RPMI7951 (cell line): ENCODE results near the gene GXYLT1. TPM values are rescaled to one million over a fixed set of nuclear protein-coding genes. Genes with fewer than 3 reads are reported as not detected.
A peak's percentile ranks its signal among the peaks of the same experiment; 100 is the strongest.
"Not testable (repeated sequence)": the region's sequence is repeated elsewhere in the genome, so short reads cannot be mapped to it uniquely, and the experiment has no call there.

ENCODE experiments used
- DNase-seq: peaks from one replicate; pipeline ENCODE4 v3.0.0-alpha.2; 2012; ENCODE audit warnings: low read depth
- total RNA-seq: library from RNA; depleted of rRNA; stranded (reverse); fragments of >200 nt; shearing (Covaris generic); gene quantifications from 2 replicates; pipeline ENCODE4 v1.2.3, GENCODE V29; 2014; rRNA removed

The GXYLT1 gene
- total RNA-seq, result 9.3 TPM in 2 replicates

DNA sequence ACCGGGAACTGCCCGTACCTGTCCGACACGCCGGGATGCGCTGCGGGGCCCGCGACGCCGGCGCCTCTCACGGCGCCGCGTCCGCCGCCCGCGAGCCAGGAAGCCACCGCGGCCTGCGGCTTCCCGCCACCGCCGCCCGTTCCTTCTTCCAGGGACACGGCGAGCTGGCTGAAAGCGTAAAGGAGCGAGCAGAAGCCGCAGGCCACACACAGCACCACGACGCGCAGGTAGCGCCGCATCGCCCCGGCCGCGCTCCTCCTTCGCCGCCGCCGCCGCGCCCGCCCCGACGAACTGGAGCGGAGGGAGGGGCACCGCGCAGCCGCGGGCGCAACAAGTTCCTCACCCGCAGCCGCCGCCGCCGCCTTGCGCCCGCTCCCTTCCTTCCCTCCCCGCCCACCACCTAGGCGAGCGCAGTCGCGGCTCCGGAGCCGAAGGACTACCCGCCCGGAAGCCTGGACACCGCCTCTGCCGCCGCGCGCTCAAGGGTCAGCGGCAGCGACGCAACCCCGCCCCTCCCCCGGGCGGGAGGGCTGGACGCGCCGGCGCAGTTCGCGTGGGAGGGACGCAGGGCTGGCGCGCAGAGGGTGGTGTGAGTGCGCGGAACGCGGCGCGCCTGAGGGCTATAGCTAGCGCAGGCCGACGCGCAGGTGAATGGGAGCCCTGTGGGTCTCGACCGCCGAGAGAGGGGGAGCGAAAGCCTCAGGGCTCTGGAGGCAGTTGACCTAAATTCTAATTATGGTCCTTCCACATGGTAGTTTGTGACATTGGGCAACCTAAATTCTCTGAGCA, at the start of gene GXYLT1:
TSS of gene GXYLT1 (minus strand) at position 467 of the 789 bp plus-strand sequence. CDS start at position 239, 228 bp downstream.
- peak; percentile 91 for DNase-seq

- no peak for DNase-seq
These were observed 48.0 kb upstream of the GXYLT1 start for GRCh38 chr12:42192686-42193085.

GRCh38 chr12:42192258-42192657, 47.6 kb upstream of the GXYLT1 start:
- no peak for DNase-seq

GRCh38 chr12:42190376-42190775, 45.7 kb upstream of the GXYLT1 start:
- DNase-seq, result no peak

DNA sequence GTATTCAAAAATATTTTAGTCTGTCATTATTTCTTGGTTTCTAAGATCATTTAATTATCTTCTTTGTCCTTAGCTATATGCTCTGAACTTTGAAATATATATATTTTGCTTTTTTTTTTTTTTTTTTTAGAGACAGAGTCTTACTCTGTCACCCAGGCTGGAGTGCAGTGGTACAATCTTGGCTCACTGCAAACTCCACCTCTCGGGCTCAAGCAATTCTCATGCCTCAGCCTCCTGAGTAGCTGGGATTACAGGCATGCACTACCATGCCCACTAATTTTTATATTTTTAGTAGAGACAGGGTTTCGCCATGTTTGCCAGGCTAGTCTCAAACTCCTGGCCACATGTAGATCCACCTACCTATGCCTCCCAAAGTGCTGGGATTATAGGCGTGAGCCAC, 43.6 kb upstream of the GXYLT1 start:
- DNase-seq, result not testable (repeated sequence)

DNA sequence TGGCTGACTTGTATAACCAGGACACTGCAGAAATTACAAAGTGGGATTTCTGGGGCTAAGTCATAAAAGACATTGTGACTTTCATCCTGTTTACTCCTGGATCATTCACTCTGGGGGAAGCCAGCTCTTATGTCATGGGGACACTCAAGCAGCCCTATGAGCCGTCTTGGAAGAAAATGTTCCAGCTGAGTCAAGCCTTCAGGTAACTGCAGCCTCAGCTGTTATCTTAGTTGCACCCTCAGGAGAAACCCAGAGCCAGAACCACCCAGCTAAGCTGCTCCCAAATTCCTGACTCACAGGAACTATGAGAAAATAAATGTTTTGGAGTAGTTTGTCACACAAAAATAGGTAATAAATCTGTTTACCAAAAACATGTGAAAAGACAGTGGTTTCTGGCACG, 43.1 kb upstream of the GXYLT1 start:
- no peak for DNase-seq

DNA sequence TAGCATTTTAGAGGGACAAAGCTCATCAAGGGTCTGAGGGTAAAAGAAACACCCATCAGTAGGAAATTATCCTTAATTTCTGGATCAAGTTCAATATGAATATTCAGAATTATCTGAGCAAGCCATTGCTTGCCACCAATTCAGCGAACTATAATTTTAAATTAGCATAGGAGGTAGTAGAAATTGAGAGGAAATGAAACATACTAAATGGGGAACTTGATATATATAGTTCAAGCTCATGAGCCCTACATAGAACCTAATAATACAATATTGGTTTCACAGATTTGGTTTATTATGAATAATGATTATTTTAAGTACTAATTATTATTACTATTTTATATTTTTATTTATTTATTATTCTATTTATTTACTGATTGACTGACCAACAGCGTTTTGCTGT, 42.1 kb upstream of the GXYLT1 start:
- no peak for DNase-seq

- no peak for DNase-seq
These were observed 37.7 kb upstream of the GXYLT1 start for GRCh38 chr12:42182394-42182793.

DNA sequence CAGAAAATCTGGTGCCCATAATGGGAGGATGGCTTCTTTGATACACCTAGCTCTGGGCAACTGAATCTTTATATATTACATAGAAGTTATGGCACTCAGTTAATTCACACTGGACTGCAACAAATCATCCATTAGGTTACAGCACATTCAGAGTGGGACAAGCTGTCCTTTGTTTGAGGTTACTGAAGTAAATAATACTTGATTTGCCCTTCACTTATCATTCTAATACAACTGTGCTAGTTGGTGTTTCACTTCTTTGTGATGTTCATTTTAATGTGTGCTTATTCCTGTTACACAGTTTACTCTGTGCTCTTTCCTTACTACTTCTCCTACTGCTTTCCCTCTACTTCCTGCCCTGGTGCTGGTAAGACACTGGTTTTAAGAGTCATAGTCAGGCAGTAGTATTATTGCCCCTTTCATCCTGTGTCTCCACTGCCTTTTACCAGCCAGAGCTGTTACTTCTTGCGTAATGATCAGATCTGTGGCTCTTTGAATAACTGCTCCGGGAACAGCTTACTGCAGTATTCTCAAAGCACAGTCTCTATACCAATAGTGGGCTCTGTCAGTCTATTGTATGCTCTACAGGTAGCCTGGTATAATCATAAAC, 36.4 kb upstream of the GXYLT1 start:
- peak; percentile 1 for DNase-seq

- DNase-seq, result no peak
These were observed 33.4 kb upstream of the GXYLT1 start for GRCh38 chr12:42178101-42178500.

DNA sequence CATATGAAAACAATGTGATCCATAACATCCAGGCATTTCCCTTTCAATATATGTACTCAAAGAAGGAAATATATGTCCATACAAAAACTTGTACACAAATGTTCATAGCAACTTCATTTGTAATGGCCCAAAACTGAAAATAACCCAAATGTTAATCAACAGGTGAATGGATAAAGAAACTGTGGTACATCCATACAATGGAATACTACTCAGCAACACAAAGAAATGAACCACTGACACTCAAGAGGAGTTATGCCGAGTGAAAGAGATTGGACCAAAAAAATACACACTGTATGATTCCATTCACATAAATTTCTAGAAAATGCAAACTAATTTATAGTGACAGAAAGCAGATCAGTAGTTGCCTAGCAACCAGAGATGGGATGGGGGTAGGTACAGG, 30.3 kb upstream of the GXYLT1 start:
- DNase-seq, result no peak

GRCh38 chr12:42173961-42174521, 29.4 kb upstream of the GXYLT1 start:
- DNase-seq, result no peak

DNA sequence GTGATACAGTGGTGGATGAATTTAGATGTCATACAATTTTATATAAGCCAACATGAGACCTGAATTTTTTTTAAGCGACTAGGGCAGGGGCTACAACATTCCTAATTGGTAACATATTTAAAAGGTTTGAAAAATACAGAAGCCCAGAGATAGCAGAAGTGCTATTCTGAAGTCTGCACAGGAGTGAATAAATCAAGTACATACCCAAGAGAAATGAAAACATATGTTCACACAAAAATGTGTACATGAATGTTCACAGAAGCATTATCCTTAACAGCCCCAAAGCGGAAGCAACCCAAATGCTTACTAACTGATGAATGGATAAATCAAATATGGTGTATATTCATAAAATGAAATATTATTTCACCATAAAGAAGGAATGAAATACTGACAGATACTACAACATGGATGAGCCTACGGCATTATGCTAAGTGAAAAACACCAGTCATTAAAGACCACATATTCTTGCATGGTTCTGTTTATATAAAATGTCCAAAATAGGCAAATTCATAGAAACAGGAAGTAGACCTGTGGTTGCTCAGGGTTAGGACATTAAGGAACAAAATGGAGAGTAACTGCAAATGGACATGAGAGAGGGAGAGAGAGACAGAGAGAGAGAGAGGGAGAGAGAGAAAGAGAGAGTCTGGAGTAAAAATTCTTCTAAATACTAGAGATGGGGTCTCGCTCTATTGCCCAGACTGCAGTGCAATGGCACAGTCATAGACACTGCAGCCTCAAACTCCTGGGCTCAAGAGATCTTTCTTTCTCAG, 28.0 kb upstream of the GXYLT1 start:
- DNase-seq, result no peak

DNA sequence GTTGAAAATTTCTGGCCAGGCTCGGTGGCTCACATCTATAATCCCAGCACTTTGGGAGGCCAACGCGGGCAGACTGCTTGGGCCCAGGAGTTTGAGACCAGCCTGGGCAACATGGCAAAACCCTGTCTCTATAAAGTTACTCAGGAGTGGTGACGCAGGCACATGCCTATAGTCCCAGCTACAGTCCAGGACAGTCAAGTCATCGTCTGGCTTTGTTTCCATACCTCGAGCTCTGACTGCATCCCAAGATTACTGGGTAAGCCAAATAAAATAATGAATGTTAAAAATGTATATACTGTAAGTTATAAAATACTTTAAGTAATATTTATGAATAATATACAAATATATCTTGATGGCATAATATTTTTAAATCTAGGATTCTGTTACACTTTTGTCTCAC, 23.0 kb upstream of the GXYLT1 start:
- no peak for DNase-seq

GRCh38 chr12:42166501-42166900, 21.8 kb upstream of the GXYLT1 start:
- DNase-seq, result no peak

GRCh38 chr12:42163913-42164312, 19.2 kb upstream of the GXYLT1 start:
- DNase-seq, result no peak

- DNase-seq, result no peak
These were observed 18.3 kb upstream of the GXYLT1 start for GRCh38 chr12:42162965-42163364.

GRCh38 chr12:42162193-42162592, 17.5 kb upstream of the GXYLT1 start:
- DNase-seq, result peak; percentile 43

GRCh38 chr12:42161529-42161928, 16.9 kb upstream of the GXYLT1 start:
- DNase-seq, result no peak

DNA sequence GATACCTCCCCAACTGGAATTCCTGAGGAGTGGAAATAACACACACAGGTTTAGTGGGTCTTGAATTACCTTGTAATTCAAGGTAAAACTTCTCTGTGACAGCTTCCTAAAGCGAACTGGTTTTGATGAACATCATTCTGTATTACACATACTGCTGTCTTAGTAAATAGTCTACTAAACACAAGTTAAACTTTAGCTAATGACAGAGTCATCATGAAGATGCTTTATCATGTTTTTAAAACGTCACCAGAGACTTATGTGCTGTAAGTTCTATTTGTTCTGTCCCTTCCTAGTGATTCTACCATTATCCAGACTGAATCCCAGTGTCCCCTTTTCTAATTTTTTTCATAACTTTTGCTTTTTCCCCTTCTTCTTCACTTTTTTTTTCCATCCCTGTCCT, 11.6 kb upstream of the GXYLT1 start:
- no peak for DNase-seq

GRCh38 chr12:42145552-42146215, 1.0 kb upstream of the GXYLT1 start:
- peak; percentile 3 for DNase-seq

DNA sequence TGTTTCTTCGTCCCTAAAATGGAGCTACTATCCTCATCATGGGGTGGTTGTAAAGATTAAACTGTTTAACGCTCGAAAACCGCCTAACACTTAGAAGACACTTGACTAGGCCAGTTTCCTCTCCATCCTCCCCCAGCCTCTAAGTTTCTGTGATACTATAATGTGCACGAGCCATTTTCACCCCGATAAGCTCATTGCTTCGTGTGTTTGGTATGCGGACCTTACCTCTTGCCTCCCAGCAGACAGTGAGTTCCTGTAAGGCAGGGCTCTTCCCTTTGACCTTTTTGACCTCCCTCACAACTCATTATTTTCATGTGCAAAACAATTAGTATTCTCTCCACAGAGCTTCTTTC, 499 bp upstream of the GXYLT1 start:
- DNase-seq, result no peak
